Natural killer cell (primary cell): ENCODE data around the gene ID3. TPM values are rescaled to one million over a fixed set of nuclear protein-coding genes. Genes with fewer than 3 reads are reported as not detected.

Source experiments
- ATAC-seq, 3 donors: fragments of 150-1000 bp in 2 of 3; fragments of 200-7000 bp in 1 of 3; cut with Tn5 transposase; 1 replicate in 1 of 3; 2 replicates in 2 of 3; pipeline ENCODE4 v1.10.0; 2021; ENCODE audit warnings: mild to moderate bottlenecking in 2 of 3, moderate library complexity in 2 of 3
- DNase-seq, 2 donors: peaks; one replicate each; pipeline versions ENCODE4 v3.0.0 to v3.0.0-alpha.2; 2013 to 2021; ENCODE audit warnings: mixed read lengths in 1 of 2
- H3K27ac ChIP-seq: one replicate; pipeline ENCODE4 v1.5.1; 2013; ENCODE audit warnings: mild to moderate bottlenecking, low read length
- H3K27me3 ChIP-seq: one replicate; pipeline ENCODE4 v1.6.1; 2013; ENCODE audit warnings: low read length; ENCODE audit not compliant: control insufficient read depth, insufficient read depth
- H3K36me3 ChIP-seq: one replicate; pipeline ENCODE4 v1.6.1; 2013; ENCODE audit warnings: low read length; ENCODE audit not compliant: control insufficient read depth, insufficient read depth
- H3K4me1 ChIP-seq: one replicate; pipeline ENCODE4 v1.6.1; 2013; ENCODE audit warnings: low read length; ENCODE audit not compliant: control insufficient read depth, insufficient read depth
- H3K4me3 ChIP-seq: one replicate; pipeline ENCODE4 v1.5.1; 2013; ENCODE audit warnings: low read length
- H3K9me3 ChIP-seq: one replicate; pipeline ENCODE4 v1.6.1; 2013; ENCODE audit warnings: low read length; ENCODE audit not compliant: control insufficient read depth, insufficient read depth
- H3K27ac Mint-ChIP-seq, 2 donors: one replicate each; pipeline ENCODE4 v1.8.0; 2022; ENCODE audit warnings: mild to moderate bottlenecking in 2 of 2, mixed read lengths in 2 of 2, moderate library complexity in 1 of 2
- H3K27me3 Mint-ChIP-seq, 2 donors: one replicate each; pipeline ENCODE4 v1.8.0; 2022; ENCODE audit warnings: low read depth in 2 of 2, mixed read lengths in 2 of 2
- H3K36me3 Mint-ChIP-seq: one replicate; pipeline ENCODE4 v1.8.0; 2022; ENCODE audit warnings: mixed read lengths
- H3K4me1 Mint-ChIP-seq, 2 donors: one replicate each; pipeline ENCODE4 v1.8.0; 2022; ENCODE audit warnings: mixed read lengths in 2 of 2
- H3K4me3 Mint-ChIP-seq: one replicate; pipeline ENCODE4 v1.8.0; 2022; ENCODE audit warnings: mild to moderate bottlenecking, moderate library complexity, mixed read lengths
- H3K9me3 Mint-ChIP-seq, 2 donors: one replicate each; pipeline ENCODE4 v1.8.0; 2022; ENCODE audit warnings: mixed read lengths in 2 of 2
- CTCF ChIP-seq: fragments of 200-600 bp; IDR thresholded peaks from one replicate; pipeline ENCODE4 v1.8.0; 2022; ENCODE audit warnings: antibody characterized with exemption
- WGBS: methylation state at CpG from one replicate; pipeline ENCODE4 v1.1.7; 2013; ENCODE audit warnings: missing lambda C conversion rate; ENCODE audit not compliant: insufficient coverage; 5-methylcytosine and 5-hydroxymethylcytosine counted together
- intact Hi-C: fragments of 100-400 bp; cut with micrococcal nuclease; formaldehyde crosslinking; loops from one replicate; pipeline ENCODE4 v1.14.2; 2022
- total RNA-seq, 4 donors: library from RNA; stranded (reverse); fragments of 120-200 nt in 1 of 4; gene quantifications; one replicate each; pipeline versions ENCODE4 v1.2.3 to v1.2.4, GENCODE V29; 2013 to 2022

Gene ID3
- total RNA-seq, 3 donors from 2014 or later (not counting 1 experiment from before 2014, with no cell fraction given), result 0.29 to 6.5 (median 2.4) TPM

DNA sequence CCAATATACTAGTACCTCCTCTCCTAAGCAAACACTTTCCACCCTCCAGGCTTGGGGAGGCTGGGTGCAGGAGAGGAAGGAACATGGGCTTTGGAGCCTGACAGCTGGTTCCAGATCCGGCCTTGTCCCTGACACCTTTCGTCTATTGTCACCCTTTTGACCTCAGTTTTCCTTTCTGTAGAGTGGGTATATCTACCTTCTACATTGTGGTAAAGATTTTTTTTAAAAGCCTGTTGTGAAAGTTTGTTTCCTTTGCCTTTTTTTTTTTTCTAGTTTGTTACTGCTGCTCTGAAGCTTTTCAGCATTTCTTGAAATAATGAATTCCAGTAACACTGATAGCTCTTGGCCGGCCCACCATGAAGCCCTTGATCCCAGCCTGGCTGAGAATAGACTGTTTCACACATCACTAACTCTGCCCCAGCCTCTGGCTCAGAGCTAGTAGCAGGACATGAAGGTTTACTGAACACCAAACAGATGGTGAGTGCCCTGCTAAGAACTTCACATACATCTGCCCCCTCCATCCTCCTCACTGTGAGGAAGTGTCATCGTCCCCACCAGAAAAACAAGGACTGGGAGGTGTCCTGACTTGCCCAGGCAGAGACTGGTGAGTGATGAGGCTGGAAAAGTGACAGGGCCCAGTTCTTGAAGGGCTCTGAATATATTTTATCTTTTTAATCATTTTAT lies 33.0 kb upstream of the ID3 start:
- H3K27me3 Mint-ChIP-seq, result peaks cover 0 to 5% of the 10 kb centered on the region in 2 donors
- peak overlapping the region in 1 of 2 donors; percentile 33 for H3K27ac Mint-ChIP-seq
- Histone ChIP-seq H3K4me3 (no peak overlapping the region), H3K27ac (peak overlapping the region; percentile 72), H3K4me1 (peaks cover 51% of the 10 kb centered on the region), H3K36me3 (no peaks in the 10 kb centered on the region), H3K27me3 (no peaks in the 10 kb centered on the region), H3K9me3 (no peaks in the 10 kb centered on the region)
- no peaks in the 10 kb centered on the region for H3K9me3 Mint-ChIP-seq
- peaks cover 19 to 33% of the 10 kb centered on the region in 2 donors for H3K4me1 Mint-ChIP-seq
- ATAC-seq, result peak in 1 of 3 donors; percentile 9
- H3K36me3 Mint-ChIP-seq, result no peaks in the 10 kb centered on the region
- H3K4me3 Mint-ChIP-seq, result peak overlapping the region; percentile 4
- intact Hi-C loops, result no loop called here
- peak in 1 of 2 donors; percentile 42 for DNase-seq
- 43% methylated on average over 1 of the region's 4 CpGs for WGBS
- no peak for TF ChIP-seq CTCF

- DNase-seq, result peak in 1 of 2 donors; percentile 43
- no peaks in the 10 kb centered on the region for H3K27me3 ChIP-seq
- H3K36me3 ChIP-seq, result no peaks in the 10 kb centered on the region
- no peak for TF ChIP-seq CTCF
- Mint-ChIP-seq H3K36me3 (no peaks in the 10 kb centered on the region), H3K27me3 (peaks cover 0 to 8% of the 10 kb centered on the region in 2 donors), H3K4me1 (peaks cover 16 to 31% of the 10 kb centered on the region in 2 donors), H3K9me3 (no peaks in the 10 kb centered on the region), H3K4me3 (no peak overlapping the region), H3K27ac (peak overlapping the region in 1 of 2 donors; percentile 33)
- peaks cover 50% of the 10 kb centered on the region for H3K4me1 ChIP-seq
- peak overlapping the region; percentile 72 for H3K27ac ChIP-seq
- no peak overlapping the region for H3K4me3 ChIP-seq
- WGBS, result 38% methylated on average over 13 of the region's 15 CpGs
- H3K9me3 ChIP-seq, result no peaks in the 10 kb centered on the region
- ATAC-seq, result peak in 2 of 3 donors; percentile 63 to 87
- intact Hi-C loops, result no loop called here
These were observed 32.3 kb upstream of the ID3 start for GRCh38 chr1:23591460-23592208.

GRCh38 chr1:23590058-23590783 lies 30.9 kb upstream of the ID3 start:
- Histone ChIP-seq H3K4me3 (no peak overlapping the region), H3K27ac (no peak overlapping the region), H3K4me1 (peaks cover 50% of the 10 kb centered on the region), H3K9me3 (no peaks in the 10 kb centered on the region), H3K27me3 (no peaks in the 10 kb centered on the region), H3K36me3 (no peaks in the 10 kb centered on the region)
- intact Hi-C loops, result no loop called here
- no peak for TF ChIP-seq CTCF
- H3K36me3 Mint-ChIP-seq, result no peaks in the 10 kb centered on the region
- no peaks in the 10 kb centered on the region for H3K9me3 Mint-ChIP-seq
- no peak overlapping the region for H3K4me3 Mint-ChIP-seq
- H3K27me3 Mint-ChIP-seq, result peaks cover 0 to 8% of the 10 kb centered on the region in 2 donors
- H3K27ac Mint-ChIP-seq, result peak overlapping the region in 1 of 2 donors; percentile 66
- WGBS, result 57% methylated on average over 4 of the region's 4 CpGs
- ATAC-seq, result no peak
- DNase-seq, result no peak
- H3K4me1 Mint-ChIP-seq, result peaks cover 16 to 31% of the 10 kb centered on the region in 2 donors
